T follicular helper cell (primary cell): ENCODE measurements around the gene ALPG.
"Not testable (repeated sequence)": the region's sequence is repeated elsewhere in the genome, so short reads cannot be mapped to it uniquely, and the experiment has no call there.

Experiments used
- DNase-seq: peaks from one replicate; pipeline ENCODE4 v3.0.0-alpha.2; 2020; ENCODE audit warnings: low read depth

Gene ALPG

DNA sequence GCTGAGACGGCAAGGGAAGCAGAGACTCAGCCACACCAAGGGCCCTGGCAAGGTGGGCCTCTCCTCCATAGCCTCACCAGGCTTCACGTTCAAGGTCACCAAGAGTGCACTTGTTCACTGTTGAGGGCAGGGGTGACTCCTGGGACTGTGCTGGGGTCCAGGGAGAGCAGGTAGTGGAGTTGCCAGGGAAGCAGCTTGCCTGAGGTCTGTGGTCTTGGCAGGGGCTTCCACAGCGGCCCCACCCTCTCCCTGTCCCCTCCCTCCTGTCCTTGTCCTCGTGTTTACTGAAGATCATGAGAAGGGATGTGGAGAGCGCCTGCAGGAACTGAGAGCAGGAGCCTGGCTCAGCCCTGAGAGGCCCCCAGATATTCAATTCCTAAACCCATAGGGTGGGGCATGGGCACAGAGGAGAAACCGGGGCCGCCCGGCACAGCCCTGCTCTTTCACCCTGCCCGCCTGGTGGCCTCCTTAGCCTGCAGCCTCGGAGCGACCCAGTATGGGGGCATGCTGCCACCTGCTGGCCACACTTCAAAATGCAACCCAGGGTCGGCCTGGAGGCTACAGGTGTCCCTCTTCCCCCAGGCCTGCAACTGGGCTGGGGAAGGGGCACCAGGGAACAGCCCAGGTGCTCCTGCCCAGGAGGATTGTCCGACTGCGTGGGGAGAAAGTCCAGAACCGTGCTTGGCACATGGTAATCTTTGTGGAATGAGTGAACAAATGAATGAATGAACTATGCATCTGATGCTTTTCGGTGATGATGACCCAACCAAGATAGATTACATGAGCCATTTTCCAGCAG lies 33.8 kb downstream of the ALPG start:
- peak; percentile 80 for DNase-seq

DNA sequence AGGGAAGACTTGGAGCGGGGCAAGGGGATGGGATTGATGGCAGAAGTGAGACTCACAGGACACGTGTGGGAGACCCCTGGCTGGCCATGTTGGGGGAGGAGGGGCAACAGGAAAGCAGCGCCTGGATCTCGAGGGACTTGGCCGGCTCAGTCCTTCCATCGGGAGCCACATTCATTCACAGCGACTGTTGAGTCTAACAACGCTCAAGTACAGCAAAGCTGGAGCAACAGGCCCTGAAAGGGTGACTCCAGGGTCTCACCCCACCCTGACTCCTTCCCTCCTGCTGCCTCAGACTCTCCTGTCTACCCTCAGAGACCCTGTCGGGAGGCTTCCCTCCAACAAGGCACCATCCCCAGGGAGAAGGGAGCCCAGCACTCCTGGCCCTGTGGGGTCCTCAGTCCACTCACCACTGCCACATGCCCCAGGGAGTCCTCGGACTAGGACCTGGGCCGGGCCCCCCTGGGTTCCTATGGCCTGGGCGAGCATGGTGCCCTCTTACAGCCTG lies 34.6 kb downstream of the ALPG start:
- DNase-seq: no peak

DNA sequence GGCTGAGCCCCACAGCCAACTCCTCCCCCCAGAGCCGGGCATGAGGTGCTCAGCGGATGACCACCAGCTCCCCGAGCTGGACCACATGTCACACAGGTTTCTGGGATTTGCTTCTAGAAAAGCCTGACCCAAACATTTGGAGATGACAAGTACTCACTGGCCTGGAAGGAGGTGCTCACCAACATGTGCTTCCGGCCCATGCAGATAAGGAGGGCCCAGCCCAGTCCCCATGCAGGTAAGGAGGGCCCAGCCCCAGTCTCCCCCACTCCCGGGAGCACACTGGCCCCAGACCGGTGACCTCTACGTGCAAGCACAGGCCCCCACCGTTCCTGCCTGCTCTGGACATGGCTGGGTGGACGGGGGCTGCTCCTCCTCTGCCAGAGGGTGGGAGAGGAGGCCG lies 35.3 kb downstream of the ALPG start:
- not testable (repeated sequence) for DNase-seq

DNA sequence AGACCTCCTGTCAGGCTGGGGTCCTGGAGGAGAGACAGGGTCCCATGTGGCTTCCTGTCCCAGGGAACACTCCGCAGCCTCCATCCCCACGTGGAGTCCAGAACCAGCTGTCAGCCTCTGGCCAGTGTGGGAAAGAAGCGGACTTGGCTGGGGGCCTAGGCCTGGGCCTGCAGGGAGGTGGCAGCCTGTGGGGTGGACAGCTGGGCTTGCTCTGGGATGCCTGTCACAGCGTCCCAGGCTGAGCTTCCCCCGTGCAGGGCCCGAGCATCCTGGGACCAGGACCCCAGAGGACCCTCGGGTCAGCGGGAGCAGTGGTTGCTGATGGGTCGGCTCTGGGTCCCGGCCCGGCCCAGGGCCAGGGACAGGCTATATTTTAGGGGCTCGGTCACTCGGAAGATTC lies 35.8 kb downstream of the ALPG start:
- not testable (repeated sequence) for DNase-seq

DNA sequence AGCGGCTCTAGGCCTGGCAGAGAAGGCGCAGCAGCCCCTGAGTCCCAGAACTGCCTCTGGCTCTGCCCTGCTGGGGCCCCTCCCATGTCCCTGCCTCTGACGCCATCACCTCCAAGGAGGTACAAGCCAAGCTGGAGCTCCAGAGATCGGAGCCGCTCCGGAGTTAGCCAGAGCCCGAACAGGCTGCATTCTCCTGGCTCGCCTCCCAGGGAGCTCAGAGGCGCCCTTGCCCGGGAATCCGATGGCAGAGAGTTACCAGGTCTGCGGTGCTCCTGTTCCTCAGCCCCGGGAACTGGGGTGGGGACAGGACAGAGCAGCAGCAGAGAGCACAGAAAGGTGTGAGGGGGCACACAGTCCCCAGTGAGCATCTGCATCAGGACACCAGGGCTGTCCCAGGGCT lies 36.4 kb downstream of the ALPG start:
- not testable (repeated sequence) for DNase-seq

DNA sequence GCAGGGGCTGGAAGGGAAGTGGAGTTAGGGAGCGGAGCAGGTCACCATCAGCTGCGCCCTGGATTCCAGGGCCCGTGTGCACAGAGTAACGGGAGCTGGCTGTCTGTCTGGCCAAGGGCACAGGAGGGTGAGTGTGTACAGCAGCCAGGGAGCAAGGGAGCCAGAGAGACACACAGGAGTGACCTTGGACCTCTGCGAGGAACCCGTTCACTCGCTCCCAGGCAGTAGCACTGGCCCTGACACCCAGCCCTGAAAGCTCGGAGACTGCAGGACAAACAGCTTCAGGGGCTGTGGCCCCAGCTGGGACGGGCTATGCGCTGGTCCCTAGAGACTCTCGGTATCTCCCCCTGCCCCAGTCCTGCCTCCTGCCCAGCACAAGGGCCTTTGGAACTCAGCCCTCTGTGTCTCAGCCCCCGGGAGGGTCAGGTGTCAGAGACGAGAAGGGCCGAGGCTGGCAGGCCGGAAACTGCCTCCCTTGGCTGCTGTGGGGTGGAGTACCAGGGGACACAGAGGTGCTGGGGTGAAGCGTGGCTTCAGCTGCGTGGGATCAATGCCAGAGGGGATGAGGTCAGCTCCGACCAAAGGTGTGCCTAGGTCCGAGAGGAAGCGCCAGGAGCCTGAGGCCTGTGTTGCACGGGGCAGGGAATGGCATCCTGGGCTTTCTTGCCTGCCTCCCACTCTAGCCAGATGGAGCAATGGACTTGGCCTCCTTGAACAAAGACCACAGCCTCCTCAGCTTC lies 37.2 kb downstream of the ALPG start:
- DNase-seq: not testable (repeated sequence)

DNA sequence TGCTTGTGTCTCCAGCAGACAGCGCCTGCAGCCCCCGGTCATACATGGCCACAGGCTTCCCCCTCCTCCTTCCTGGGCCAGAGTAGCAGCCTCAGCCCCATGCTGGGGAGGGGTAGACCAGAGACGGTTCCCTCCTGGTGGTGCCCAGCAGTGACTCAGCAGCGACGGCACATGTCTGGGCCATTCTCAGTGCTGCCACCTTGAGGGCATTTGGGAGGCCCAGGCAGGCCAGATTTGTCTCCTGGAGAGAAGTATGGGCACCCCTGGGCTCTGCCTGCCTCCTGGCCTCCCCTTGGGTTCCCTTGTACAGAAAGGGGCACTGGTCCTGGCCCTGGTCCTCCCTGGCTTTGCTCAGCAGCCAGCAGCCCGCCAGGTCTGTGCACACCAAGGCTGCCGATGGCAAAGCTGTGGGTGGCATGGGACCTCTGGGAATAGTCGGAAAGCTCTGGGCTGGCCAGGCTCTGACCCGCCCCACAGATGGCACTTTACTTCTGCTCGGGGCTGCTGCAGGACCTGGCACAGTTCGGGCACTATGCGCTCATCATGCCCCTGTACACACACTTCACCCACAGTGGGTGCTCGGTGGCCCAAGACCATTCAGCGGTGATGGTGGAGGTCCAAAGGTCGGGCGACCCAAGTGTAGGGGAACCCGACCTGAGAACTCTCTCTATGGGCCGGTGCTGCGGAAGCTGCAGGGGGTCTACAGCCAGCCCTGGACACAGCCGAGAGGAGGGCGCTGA lies 37.9 kb downstream of the ALPG start:
- DNase-seq: peak; percentile 50

DNA sequence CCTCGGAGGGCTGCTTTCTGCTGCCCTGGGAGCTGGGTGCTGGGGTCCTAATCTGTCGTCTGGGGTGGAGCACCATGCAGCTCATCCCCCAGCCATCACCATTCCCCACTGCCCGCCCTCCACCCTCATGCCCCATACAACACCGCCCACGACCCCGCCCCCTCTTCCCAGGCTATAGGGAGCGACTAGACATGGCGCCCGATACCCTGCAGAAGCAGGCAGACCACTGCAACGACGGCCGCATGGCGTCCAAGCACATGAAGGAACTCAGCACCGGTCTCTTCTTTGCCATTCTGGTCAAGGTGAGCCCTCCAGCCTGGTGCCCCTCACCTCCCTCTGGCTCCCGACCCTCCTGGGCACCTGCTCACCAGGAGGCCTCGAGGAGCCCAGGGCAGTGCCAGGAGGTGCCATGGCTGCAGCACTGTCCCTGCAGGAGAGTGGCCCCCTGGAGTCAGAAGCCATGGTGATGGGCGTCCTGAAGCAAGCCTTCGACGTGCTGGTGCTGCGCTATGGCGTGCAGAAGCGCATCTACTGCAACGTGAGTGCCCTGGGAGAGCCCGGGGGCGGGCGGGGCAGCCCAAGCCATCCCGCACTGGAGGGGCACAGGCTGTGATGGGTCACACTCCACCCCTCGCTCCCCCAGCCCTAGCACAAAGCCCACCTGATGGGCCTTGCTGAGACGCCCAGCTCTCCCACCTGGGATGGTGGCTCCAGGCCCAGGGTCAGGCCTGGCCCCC lies 38.7 kb downstream of the ALPG start:
- not testable (repeated sequence) for DNase-seq

DNA sequence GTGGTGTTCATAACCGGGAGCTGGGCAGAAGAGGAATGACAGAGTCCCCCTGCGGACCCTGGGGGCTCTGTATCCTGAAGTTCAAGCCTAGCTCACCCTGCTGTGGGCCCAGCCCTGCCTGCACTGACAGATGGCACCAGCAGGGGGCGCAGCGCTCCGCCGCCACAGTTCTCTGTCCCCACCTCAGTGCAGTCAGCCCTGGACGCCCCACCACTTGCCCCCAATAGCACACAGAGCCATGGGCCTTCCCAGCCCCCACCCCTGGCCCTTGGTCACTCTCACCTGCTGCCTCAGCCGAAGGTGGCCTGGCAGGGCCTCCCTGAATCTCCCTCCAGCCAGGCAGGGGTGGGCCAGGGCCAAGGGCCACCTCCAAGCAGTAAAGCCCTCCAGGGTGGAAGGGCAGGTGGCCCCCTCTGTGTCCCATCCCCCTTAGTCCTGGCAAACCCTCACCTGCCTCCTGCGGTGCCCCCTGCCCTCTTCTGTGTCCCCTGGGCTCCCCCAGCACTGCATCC lies 39.7 kb downstream of the ALPG start:
- not testable (repeated sequence) for DNase-seq

DNA sequence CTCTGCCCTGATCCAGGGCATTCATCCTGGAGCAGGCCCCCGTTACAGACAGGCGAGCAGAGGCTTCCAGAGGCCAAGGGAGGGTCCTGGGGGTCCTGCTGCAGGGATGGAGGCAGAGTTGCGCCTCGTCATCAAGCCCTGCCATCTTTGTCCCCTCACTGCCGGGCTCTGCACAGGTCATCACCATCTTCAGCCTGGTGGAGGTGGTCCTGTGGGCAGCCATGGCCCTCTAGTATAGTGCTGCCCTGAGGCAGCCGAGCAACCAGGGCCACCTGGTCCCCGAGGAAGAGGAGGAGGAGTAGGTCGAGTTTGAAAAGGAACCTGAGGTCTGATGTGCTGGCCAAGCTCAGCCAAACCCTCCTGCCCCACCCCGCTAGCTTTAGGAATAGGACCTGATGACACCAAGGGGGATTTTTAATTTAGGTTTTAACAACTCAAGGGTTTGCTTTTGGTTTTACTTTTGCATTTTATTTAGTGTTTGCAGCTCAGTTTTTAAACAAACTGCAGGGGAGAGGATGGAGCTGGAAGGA lies 40.5 kb downstream of the ALPG start:
- DNase-seq: no peak

DNA sequence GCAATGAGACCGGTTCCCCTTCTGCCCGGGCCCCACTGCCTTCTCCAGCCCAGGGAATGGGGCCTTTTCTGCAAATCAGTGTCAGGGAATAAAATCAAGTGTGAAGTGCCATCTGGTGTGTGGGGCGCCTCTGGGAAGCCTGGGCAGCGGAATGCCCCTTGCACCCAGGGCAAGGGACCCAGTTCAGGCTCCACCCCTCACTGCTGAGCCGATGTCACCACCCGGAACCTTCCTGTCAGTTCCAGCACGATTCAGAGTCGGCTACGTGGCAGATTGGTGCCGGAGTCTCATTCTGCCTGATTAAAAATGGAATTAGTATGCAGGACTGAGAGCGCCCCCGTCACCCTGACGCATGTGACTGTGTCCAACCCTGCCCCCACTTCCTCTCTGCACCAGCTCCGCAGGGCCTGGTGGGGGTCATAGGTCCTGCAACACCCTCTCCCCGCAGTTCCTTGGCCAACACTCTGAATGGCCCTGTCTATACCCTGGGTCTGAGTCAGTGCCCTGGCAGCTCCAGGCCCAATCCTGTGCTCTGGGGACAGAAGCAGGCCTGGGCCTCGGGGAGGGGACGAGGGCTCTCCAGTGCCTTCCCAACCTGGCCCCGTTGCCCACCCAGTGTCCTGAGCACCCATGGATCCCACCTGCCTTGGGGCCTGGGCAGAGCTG lies 41.1 kb downstream of the ALPG start:
- no peak for DNase-seq

DNA sequence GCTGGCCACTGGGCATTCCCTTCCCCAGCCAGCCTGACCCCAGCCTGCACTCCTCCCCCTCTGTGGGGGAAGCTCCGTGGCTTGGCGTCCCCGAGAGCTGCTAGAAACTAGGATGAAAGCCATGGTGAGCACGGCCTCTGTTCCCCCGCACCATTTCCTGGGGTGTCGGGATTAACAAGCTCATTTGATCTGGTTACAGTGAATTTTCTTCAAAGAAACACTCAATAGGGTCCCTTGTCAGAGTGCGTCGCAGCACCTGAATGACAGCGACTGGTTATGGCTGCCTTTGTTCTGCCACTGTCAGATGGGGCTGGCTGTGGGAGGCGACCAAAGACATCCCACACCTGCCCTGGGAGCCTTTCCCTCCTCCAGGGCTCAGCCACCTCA lies 41.7 kb downstream of the ALPG start:
- no peak for DNase-seq

DNA sequence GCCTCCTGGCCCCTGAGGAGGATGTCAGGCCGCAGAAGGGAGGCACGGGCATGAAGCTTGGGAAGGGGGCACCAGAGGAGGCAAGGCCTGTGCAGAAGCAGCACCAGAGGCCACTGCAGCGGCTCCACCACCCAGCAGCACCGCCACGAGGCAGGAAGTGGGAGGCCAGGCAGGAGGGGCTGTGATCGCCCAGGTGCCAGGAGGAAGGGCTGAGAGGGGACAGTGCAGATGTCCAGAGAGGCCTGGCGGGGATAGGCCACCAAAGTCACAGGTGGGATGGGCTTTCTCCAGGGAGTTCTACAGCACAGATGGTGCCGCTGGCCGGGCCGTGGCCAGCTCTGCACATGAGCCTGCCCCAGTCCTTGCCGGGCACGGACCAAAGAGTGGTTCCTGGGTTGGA lies 43.3 kb downstream of the ALPG start:
- DNase-seq: no peak

DNA sequence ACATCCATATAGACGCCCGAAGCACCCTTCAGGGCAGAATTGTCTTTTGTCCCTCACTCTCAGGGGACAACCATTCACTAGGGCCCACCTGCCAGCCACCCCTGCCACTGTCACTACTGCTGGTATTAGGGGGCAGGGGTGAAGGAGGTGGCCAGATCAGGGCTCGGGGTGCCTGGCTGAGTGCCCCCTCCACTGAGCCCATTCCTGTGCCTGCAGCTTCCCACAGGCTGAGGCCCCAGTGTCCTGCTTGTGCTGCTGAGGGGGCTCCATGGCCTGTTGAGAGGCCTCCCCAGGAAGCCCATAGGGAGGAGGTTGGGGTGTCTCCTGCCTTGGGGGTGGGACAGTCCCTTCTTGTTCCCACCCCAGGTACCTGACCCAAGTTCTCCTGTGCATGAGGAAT lies 45.0 kb downstream of the ALPG start:
- not testable (repeated sequence) for DNase-seq

DNA sequence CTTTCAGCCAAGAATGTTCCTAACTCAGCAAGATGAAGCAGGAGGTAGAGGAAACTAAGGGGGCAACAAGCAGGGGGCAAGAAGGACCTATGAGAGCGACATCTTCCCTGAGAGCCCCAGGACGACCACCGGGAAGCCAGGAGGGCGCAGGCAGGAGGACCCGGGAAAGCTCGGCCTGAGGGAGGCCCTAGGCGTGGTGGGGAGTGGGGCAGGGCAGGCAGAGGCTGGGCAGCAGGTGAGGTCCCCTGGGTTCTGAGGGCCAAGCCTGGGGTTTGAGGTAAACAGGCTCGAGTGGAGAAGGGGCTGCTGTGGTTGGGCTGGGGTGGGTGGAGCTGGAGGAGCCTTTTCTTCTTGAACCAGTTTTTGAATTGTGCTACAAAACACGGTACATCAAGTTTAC lies 48.0 kb downstream of the ALPG start:
- no peak for DNase-seq

DNA sequence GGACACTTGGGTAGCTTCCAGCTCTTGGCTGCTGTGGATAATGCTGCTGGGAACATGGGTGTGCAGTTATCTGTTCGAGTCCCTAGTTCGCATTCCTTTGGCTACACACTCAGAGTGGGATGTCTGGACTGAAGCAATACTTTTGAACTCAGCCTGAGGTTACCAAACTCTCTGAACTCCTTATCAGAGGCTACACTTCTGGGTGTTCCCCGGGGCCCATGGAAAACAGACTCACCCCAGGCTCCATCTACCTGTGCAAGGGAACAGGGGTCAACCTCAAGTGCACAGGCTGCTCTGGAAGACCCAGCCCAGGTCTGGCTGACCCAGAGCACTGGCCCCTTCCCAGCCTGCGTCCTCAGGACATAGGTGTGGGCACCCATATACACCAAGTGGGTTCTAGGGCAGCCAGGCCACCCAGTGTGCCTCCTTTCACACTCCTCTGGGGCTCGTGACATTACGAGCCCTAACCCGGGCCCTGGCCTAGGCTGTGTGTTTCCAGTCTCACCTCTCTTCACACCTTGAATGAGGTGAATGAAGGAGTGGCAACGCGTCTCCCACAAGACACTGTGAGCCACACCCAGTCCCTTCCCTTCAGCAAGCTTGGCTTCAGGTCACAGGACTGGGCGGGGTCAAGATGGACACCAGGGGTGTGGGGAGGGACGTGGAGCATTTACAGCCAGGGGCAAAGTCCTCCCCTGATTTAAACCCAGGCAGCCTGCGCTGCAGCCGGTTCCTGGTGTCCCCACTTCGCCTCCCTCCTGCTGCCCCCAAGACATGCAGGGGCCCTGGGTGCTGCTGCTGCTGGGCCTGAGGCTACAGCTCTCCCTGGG lies 49.0 kb downstream of the ALPG start, which contains the start of gene ALPI:
ALPI (plus strand) TSS at position 728 of the 830 bp plus-strand sequence; CDS start at position 775, 47 bp downstream.
- no peak for DNase-seq

DNA sequence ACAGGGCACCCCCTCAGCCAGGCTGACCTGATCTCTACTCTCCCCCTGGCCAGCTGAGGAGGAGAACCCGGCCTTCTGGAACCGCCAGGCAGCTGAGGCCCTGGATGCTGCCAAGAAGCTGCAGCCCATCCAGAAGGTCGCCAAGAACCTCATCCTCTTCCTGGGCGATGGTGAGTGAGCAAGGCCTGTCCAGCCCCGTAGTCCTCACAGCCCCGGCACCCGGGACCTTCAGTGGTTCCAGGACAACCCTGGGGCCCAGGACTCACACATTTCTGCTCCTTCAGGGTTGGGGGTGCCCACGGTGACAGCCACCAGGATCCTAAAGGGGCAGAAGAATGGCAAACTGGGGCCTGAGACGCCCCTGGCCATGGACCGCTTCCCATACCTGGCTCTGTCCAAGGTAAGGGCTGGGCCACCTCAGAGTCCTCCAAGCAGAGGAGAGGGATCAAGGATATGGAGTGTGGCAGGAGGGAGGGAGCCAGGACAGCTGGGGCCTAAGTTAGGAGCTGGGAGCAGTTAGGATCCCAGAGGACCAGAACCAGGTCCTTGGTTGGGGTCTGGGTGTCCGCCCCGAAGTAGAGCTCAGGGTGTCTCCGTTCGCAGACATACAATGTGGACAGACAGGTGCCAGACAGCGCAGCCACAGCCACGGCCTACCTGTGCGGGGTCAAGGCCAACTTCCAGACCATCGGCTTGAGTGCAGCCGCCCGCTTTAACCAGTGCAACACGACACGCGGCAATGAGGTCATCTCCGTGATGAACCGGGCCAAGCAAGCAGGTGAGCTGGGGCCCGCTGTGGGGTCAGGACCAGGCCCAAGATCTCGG lies 49.9 kb downstream of the ALPG start:
- no peak for DNase-seq

DNA sequence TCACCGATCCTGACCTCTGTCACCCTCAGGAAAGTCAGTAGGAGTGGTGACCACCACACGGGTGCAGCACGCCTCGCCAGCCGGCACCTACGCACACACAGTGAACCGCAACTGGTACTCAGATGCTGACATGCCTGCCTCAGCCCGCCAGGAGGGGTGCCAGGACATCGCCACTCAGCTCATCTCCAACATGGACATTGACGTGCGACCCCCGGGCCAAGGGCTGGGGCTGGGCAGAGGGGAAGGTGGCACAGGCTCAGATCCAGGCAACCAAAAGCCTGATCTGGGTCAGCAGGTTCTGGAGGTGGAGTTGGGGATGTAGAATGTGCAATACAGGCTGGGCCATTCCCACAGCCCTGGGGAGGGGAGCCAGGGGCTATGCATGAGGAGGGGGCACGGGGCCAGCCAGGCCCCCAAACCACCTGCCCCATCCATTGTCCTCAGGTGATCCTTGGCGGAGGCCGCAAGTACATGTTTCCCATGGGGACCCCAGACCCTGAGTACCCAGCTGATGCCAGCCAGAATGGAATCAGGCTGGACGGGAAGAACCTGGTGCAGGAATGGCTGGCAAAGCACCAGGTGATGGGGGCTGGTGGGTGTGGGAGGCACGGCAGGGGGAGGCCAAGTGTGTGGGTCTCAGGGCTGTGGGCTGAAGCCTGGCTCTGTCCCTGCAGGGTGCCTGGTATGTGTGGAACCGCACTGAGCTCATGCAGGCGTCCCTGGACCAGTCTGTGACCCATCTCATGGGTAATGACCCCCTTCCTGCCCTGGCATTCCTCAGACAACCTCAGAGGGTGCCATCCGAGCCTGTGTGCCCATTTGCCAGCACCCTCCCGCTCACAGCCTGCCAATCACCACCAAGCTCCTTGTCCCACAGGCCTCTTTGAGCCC lies 50.7 kb downstream of the ALPG start:
- DNase-seq: no peak
